ENCODE measurements around the gene RNF34.

RNF34 gene

DNA sequence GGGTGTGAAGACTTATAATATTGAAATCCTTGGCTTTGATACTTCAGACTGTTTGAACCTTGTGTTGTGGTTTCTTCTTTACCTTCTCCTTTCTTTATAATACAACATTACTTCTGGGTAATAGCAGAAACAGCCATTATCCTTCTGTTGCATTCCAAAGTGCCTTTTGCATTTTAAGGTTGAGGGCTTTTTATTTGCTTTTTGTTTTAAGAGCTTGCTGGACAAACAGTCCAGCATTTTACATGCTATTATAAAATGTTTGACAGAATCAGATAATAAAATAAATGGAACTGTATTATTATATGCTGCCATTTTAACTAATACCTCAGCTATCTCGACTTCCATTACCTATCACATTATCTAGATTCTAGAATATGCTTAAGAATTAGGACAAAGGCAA, 14.0 kb downstream of the RNF34 start:
- H3K4me1 ChIP-seq (ENCODE audit: control insufficient read depth, insufficient read depth, low read length, poor library complexity, severe bottlenecking), result peaks cover 5% of the 10 kb centered on the region
- H3K27ac ChIP-seq (ENCODE audit: insufficient read depth, low read length, poor library complexity, severe bottlenecking), result no peak overlapping the region
- H3K4me3 ChIP-seq (ENCODE audit: insufficient read depth, low read depth, low read length, poor library complexity, severe bottlenecking), result no peak overlapping the region
- DNase-seq, result no peak
- no peaks in the 10 kb centered on the region for H3K9me3 ChIP-seq (ENCODE audit: control insufficient read depth, low read length)
- H3K36me3 ChIP-seq (ENCODE audit: control insufficient read depth, insufficient read depth, low read length), result peaks cover 25% of the 10 kb centered on the region
- no peaks in the 10 kb centered on the region for H3K27me3 ChIP-seq (replicated peaks; ENCODE audit: control insufficient read depth, insufficient read depth, low read length, poor library complexity, severe bottlenecking)

DNA sequence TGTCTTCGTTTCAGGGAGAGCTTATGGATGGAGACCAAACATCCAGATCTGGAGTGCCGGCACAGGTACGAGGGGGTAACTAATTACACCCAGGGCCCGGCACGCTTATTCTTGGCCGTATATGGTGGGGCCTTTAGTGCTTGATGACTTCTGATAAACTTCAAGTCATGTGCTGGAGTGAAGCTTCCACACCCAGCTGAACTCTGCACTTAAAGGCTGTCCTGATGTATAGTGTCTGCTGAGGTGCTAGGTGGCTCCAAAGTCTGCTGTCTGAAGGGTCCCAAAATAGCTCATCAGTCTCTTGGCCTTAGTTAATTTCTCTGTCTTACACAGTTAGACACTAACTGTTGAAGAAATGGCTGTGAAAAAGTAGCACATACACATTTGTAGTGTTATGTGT, 17.9 kb downstream of the RNF34 start:
- DNase-seq, result no peak
- H3K4me1 ChIP-seq (ENCODE audit: control insufficient read depth, insufficient read depth, low read length, poor library complexity, severe bottlenecking), result peaks cover 5% of the 10 kb centered on the region
- H3K36me3 ChIP-seq (ENCODE audit: control insufficient read depth, insufficient read depth, low read length), result peaks cover 58% of the 10 kb centered on the region
- no peak overlapping the region for H3K27ac ChIP-seq (ENCODE audit: insufficient read depth, low read length, poor library complexity, severe bottlenecking)
- no peaks in the 10 kb centered on the region for H3K27me3 ChIP-seq (replicated peaks; ENCODE audit: control insufficient read depth, insufficient read depth, low read length, poor library complexity, severe bottlenecking)
- H3K4me3 ChIP-seq (ENCODE audit: insufficient read depth, low read depth, low read length, poor library complexity, severe bottlenecking), result no peak overlapping the region
- H3K9me3 ChIP-seq (ENCODE audit: control insufficient read depth, low read length), result no peaks in the 10 kb centered on the region

- H3K36me3 ChIP-seq (ENCODE audit: control insufficient read depth, insufficient read depth, low read length), result peaks cover 81% of the 10 kb centered on the region
These were observed 20.2 kb downstream of the RNF34 start for GRCh38 chr12:121420109-121420508.

DNA sequence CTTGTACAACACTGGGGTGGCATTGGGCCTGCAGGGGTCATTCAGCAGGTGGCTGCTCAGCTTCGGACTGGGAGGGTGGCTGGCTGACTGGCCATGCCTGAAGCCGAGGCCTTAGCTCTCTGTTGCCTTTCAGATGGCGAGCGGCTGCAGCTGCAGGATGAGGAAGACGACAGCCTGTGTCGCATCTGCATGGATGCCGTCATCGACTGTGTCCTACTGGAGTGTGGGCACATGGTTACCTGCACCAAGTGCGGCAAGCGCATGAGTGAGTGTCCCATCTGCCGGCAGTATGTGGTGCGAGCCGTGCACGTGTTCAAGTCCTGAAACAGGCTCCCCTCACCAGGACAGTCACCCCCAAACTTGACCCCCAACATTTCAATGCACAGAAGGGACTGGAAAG, 23.3 kb downstream of the RNF34 start:
- Histone ChIP-seq H3K36me3 (ENCODE audit: control insufficient read depth, insufficient read depth, low read length) (peaks cover 88% of the 10 kb centered on the region), H3K27ac (ENCODE audit: insufficient read depth, low read length, poor library complexity, severe bottlenecking) (no peak overlapping the region), H3K9me3 (ENCODE audit: control insufficient read depth, low read length) (no peaks in the 10 kb centered on the region), H3K4me3 (ENCODE audit: insufficient read depth, low read depth, low read length, poor library complexity, severe bottlenecking) (no peak overlapping the region), H3K4me1 (ENCODE audit: control insufficient read depth, insufficient read depth, low read length, poor library complexity, severe bottlenecking) (no peaks in the 10 kb centered on the region), H3K27me3 (replicated peaks; ENCODE audit: control insufficient read depth, insufficient read depth, low read length, poor library complexity, severe bottlenecking) (no peaks in the 10 kb centered on the region)
- no peak for DNase-seq

More at GRCh38 chr12:121420109-121420508, 20.2 kb downstream of the RNF34 start:
- DNase-seq, result no peak
- H3K9me3 ChIP-seq (ENCODE audit: control insufficient read depth, low read length), result no peaks in the 10 kb centered on the region
- H3K27ac ChIP-seq (ENCODE audit: insufficient read depth, low read length, poor library complexity, severe bottlenecking), result no peak overlapping the region
- peaks cover 5% of the 10 kb centered on the region for H3K4me1 ChIP-seq (ENCODE audit: control insufficient read depth, insufficient read depth, low read length, poor library complexity, severe bottlenecking)
- no peaks in the 10 kb centered on the region for H3K27me3 ChIP-seq (replicated peaks; ENCODE audit: control insufficient read depth, insufficient read depth, low read length, poor library complexity, severe bottlenecking)
- no peak overlapping the region for H3K4me3 ChIP-seq (ENCODE audit: insufficient read depth, low read depth, low read length, poor library complexity, severe bottlenecking)

- DNase-seq, result no peak
- Histone ChIP-seq H3K36me3 (ENCODE audit: control insufficient read depth, insufficient read depth, low read length) (peaks cover 91% of the 10 kb centered on the region), H3K27me3 (replicated peaks; ENCODE audit: control insufficient read depth, insufficient read depth, low read length, poor library complexity, severe bottlenecking) (no peaks in the 10 kb centered on the region), H3K9me3 (ENCODE audit: control insufficient read depth, low read length) (no peaks in the 10 kb centered on the region), H3K4me1 (ENCODE audit: control insufficient read depth, insufficient read depth, low read length, poor library complexity, severe bottlenecking) (no peaks in the 10 kb centered on the region), H3K4me3 (ENCODE audit: insufficient read depth, low read depth, low read length, poor library complexity, severe bottlenecking) (no peak overlapping the region), H3K27ac (ENCODE audit: insufficient read depth, low read length, poor library complexity, severe bottlenecking) (no peak overlapping the region)
These were observed 24.0 kb downstream of the RNF34 start for GRCh38 chr12:121423682-121424623.

GRCh38 chr12:121424624-121424975, 24.7 kb downstream of the RNF34 start:
- no peaks in the 10 kb centered on the region for H3K27me3 ChIP-seq (replicated peaks; ENCODE audit: control insufficient read depth, insufficient read depth, low read length, poor library complexity, severe bottlenecking)
- no peak overlapping the region for H3K27ac ChIP-seq (ENCODE audit: insufficient read depth, low read length, poor library complexity, severe bottlenecking)
- no peak overlapping the region for H3K4me3 ChIP-seq (ENCODE audit: insufficient read depth, low read depth, low read length, poor library complexity, severe bottlenecking)
- H3K9me3 ChIP-seq (ENCODE audit: control insufficient read depth, low read length), result no peaks in the 10 kb centered on the region
- no peak for DNase-seq
- H3K36me3 ChIP-seq (ENCODE audit: control insufficient read depth, insufficient read depth, low read length), result peaks cover 93% of the 10 kb centered on the region
- no peaks in the 10 kb centered on the region for H3K4me1 ChIP-seq (ENCODE audit: control insufficient read depth, insufficient read depth, low read length, poor library complexity, severe bottlenecking)

GRCh38 chr12:121427556-121428050, 27.7 kb downstream of the RNF34 start:
- no peaks in the 10 kb centered on the region for H3K4me1 ChIP-seq (ENCODE audit: control insufficient read depth, insufficient read depth, low read length, poor library complexity, severe bottlenecking)
- H3K4me3 ChIP-seq (ENCODE audit: insufficient read depth, low read depth, low read length, poor library complexity, severe bottlenecking), result no peak overlapping the region
- H3K36me3 ChIP-seq (ENCODE audit: control insufficient read depth, insufficient read depth, low read length), result peaks cover 86% of the 10 kb centered on the region
- H3K27ac ChIP-seq (ENCODE audit: insufficient read depth, low read length, poor library complexity, severe bottlenecking), result no peak overlapping the region
- H3K27me3 ChIP-seq (replicated peaks; ENCODE audit: control insufficient read depth, insufficient read depth, low read length, poor library complexity, severe bottlenecking), result no peaks in the 10 kb centered on the region
- no peak for DNase-seq
- H3K9me3 ChIP-seq (ENCODE audit: control insufficient read depth, low read length), result no peaks in the 10 kb centered on the region

- DNase-seq, result no peak
- H3K27ac ChIP-seq (ENCODE audit: insufficient read depth, low read length, poor library complexity, severe bottlenecking), result no peak overlapping the region
- H3K36me3 ChIP-seq (ENCODE audit: control insufficient read depth, insufficient read depth, low read length), result peaks cover 78% of the 10 kb centered on the region
- no peaks in the 10 kb centered on the region for H3K27me3 ChIP-seq (replicated peaks; ENCODE audit: control insufficient read depth, insufficient read depth, low read length, poor library complexity, severe bottlenecking)
- H3K4me1 ChIP-seq (ENCODE audit: control insufficient read depth, insufficient read depth, low read length, poor library complexity, severe bottlenecking), result no peaks in the 10 kb centered on the region
- no peaks in the 10 kb centered on the region for H3K9me3 ChIP-seq (ENCODE audit: control insufficient read depth, low read length)
- no peak overlapping the region for H3K4me3 ChIP-seq (ENCODE audit: insufficient read depth, low read depth, low read length, poor library complexity, severe bottlenecking)
These were observed 29.0 kb downstream of the RNF34 start for GRCh38 chr12:121428883-121429282.

DNA sequence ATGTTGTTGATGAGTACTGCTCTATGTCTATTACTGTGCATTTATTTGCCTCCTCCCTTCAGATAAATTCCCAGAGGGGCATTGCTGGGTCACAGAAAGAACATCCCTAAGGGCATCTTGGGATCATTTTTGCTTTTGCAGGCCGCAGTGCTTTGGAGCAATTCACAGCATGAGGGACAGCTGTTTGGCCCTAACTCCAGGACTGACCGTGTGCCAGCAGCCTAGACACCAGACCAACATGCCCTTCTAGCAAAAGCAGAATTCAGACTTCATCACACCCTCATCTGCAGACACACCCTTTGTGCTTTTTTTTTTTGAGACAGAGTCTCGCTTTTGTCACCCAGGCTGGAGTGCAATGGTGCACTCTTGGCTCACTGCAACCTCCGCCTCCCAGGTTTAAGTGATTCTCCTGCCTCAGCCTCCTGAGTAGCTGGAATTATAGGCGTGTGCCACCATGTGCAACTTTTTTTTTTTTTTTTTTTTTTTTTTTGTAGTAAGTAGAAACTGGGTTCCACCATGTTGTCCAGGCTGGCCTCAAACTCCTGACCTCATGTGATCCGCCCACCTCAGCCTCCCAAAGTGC, 31.0 kb downstream of the RNF34 start:
- no peak overlapping the region for H3K27ac ChIP-seq (ENCODE audit: insufficient read depth, low read length, poor library complexity, severe bottlenecking)
- H3K4me3 ChIP-seq (ENCODE audit: insufficient read depth, low read depth, low read length, poor library complexity, severe bottlenecking), result no peak overlapping the region
- DNase-seq, result no peak
- H3K36me3 ChIP-seq (ENCODE audit: control insufficient read depth, insufficient read depth, low read length), result peaks cover 64% of the 10 kb centered on the region
- H3K27me3 ChIP-seq (replicated peaks; ENCODE audit: control insufficient read depth, insufficient read depth, low read length, poor library complexity, severe bottlenecking), result no peaks in the 10 kb centered on the region
- no peaks in the 10 kb centered on the region for H3K9me3 ChIP-seq (ENCODE audit: control insufficient read depth, low read length)
- no peaks in the 10 kb centered on the region for H3K4me1 ChIP-seq (ENCODE audit: control insufficient read depth, insufficient read depth, low read length, poor library complexity, severe bottlenecking)
